HCT116 (cell line): ENCODE data around the gene CDH9. TPM values are rescaled to one million over a fixed set of nuclear protein-coding genes. Genes with fewer than 3 reads are reported as not detected.

Experiments
- ATAC-seq: fragments of 200-7000 bp; cut with Tn5 transposase; 2 replicates; pipeline ENCODE4 v1.9.1; 2020; ENCODE audit warnings: mild to moderate bottlenecking, moderate library complexity
- BruUV-seq: library from RNA; stranded (reverse); fragments of 400-500 nt; replicated peaks from 2 replicates; lab custom pipeline; 2021; lab: Mats Ljungman, UMichigan
- CTCF ChIA-PET: fragments of 300-600 bp; sonication (Branson Sonifier 250); formaldehyde crosslinking; loops from one replicate; lab custom pipeline; 2021; ENCODE audit warnings: antibody characterized with exemption; lab: Charles Lee
- POLR2A ChIA-PET: fragments of 300-600, 350-600 bp; sonication (Branson Sonifier 250); formaldehyde crosslinking; loops from one replicate; lab custom pipeline; 2021; ENCODE audit warnings: antibody characterized with exemption; lab: Charles Lee
- RAD21 ChIA-PET, 2 experiments: fragments of 300-600 bp; sonication (Branson Sonifier 250); formaldehyde crosslinking; loops; one replicate each; lab custom pipeline; 2023; ENCODE audit warnings: low total read pairs in 2 of 2; ENCODE audit not compliant: uncharacterized antibody in 2 of 2, unreplicated experiment in 2 of 2, low non-redundant PET in 1 of 2; lab: Charles Lee
- DNase-seq: peaks from one replicate; pipeline ENCODE4 v3.0.0-alpha.2; 2010; ENCODE audit warnings: low read depth, low spot score
- H2AFZ ChIP-seq: fragments of 200-600 bp; shearing (Covaris generic), sonication (generic); 2 replicates; pipeline ENCODE4 v1.6.1; 2017; ENCODE audit warnings: low read depth, mixed run types, mixed read lengths, antibody characterized with exemption, low read length; ENCODE audit not compliant: poor library complexity, severe bottlenecking
- H3K27ac ChIP-seq: 2 replicates; pipeline ENCODE4 v1.5.1; 2012; ENCODE audit warnings: low read depth, low read length
- H3K27me3 ChIP-seq: fragments of 200-600 bp; sonication (generic); 2 replicates; pipeline ENCODE4 v1.6.1; 2016; ENCODE audit warnings: mixed run types, low read length, mixed read lengths; ENCODE audit not compliant: insufficient read depth
- H3K36me3 ChIP-seq, 2 experiments: fragments of 200-500 bp in 1 of 2; fragments of 200-600 bp in 1 of 2; sonication (Bioruptor generic) in 1 of 2; sonication (generic) in 1 of 2; 2 replicates each; pipeline versions ENCODE4 v1.5.1 to v1.6.1; 2014 to 2016; ENCODE audit warnings: low read length in 2 of 2, inconsistent platforms in 1 of 2, mixed read lengths in 1 of 2, mixed run types in 1 of 2; ENCODE audit not compliant: insufficient read depth in 2 of 2, control insufficient read depth in 1 of 2
- H3K4me1 ChIP-seq, 2 experiments: fragments of 200-600 bp in 1 of 2; sonication (generic) in 1 of 2; 2 replicates each; pipeline versions ENCODE4 v1.5.1 to v1.6.1; 2012 to 2017; ENCODE audit warnings: low read length in 2 of 2, inconsistent platforms in 1 of 2, mild to moderate bottlenecking in 1 of 2, mixed read lengths in 1 of 2, mixed run types in 1 of 2, moderate library complexity in 1 of 2; ENCODE audit not compliant: insufficient read depth in 2 of 2, control insufficient read depth in 1 of 2
- H3K4me2 ChIP-seq: fragments of 200-600 bp; sonication (generic); 2 replicates; pipeline ENCODE4 v1.6.1; 2017; ENCODE audit warnings: mixed run types, low read length, mixed read lengths
- H3K4me3 ChIP-seq, 2 experiments: fragments of 200-600 bp in 1 of 2; sonication (generic) in 1 of 2; replicated peaks in 1 of 2; 2 replicates each; pipeline ENCODE4 v1.5.1; 2011 to 2016; ENCODE audit warnings: low read length in 2 of 2, control low read depth in 1 of 2, low read depth in 1 of 2, mild to moderate bottlenecking in 1 of 2, mixed read lengths in 1 of 2, mixed run types in 1 of 2
- H3K79me2 ChIP-seq: fragments of 200-600 bp; sonication (generic); 2 replicates; pipeline ENCODE4 v1.6.1; 2017; ENCODE audit warnings: mild to moderate bottlenecking, mixed run types, low read length, moderate library complexity, mixed read lengths; ENCODE audit not compliant: insufficient read depth
- H3K9ac ChIP-seq: fragments of 200-600 bp; sonication (generic); 2 replicates; pipeline ENCODE4 v1.6.1; 2016; ENCODE audit warnings: low read length, mixed read lengths
- H3K9me2 ChIP-seq: fragments of 200-600 bp; sonication (generic), shearing (Covaris generic); 2 replicates; pipeline ENCODE4 v1.6.1; 2017; ENCODE audit warnings: mixed run types, mild to moderate bottlenecking, moderate library complexity; ENCODE audit not compliant: insufficient read depth
- H3K9me3 ChIP-seq, 2 experiments: fragments of 200-500 bp in 1 of 2; fragments of 200-600 bp in 1 of 2; sonication (Bioruptor generic) in 1 of 2; sonication (generic) in 1 of 2; 2 replicates each; pipeline ENCODE4 v1.6.1; 2014 to 2017; ENCODE audit warnings: low read length in 2 of 2, mixed read lengths in 2 of 2, inconsistent platforms in 1 of 2, low read depth in 1 of 2, mild to moderate bottlenecking in 1 of 2, mixed run types in 1 of 2, moderate library complexity in 1 of 2; ENCODE audit not compliant: control insufficient read depth in 1 of 2, insufficient read depth in 1 of 2
- H4K20me1 ChIP-seq: fragments of 200-600 bp; sonication (generic), shearing (Covaris generic); 2 replicates; pipeline ENCODE4 v1.6.1; 2017; ENCODE audit warnings: mixed run types, mild to moderate bottlenecking, moderate library complexity; ENCODE audit not compliant: insufficient read depth
- ATF3 ChIP-seq: IDR thresholded peaks from 2 replicates; pipeline ENCODE4 v1.6.1; 2012
- CEBPB ChIP-seq: IDR thresholded peaks from 2 replicates; pipeline ENCODE4 v1.6.1; 2012; ENCODE audit warnings: low read depth
- CTCF ChIP-seq, 3 experiments: fragments of 200-600 bp in 1 of 3; sonication (generic) in 1 of 3; IDR thresholded peaks in 2 of 3; conservative IDR thresholded peaks in 1 of 3; 2 replicates each; pipeline ENCODE4 v1.5.1; 2012 to 2017; ENCODE audit warnings: low read depth in 2 of 3, low read length in 2 of 3, antibody characterized with exemption in 1 of 3, borderline replicate concordance in 1 of 3, control low read depth in 1 of 3, mild to moderate bottlenecking in 1 of 3, mixed read lengths in 1 of 3, mixed run types in 1 of 3, moderate library complexity in 1 of 3; ENCODE audit not compliant: insufficient read depth in 1 of 3
- EZH2 ChIP-seq: fragments of 200-600 bp; sonication (generic); IDR thresholded peaks from 2 replicates; pipeline ENCODE4 v1.6.1; 2017; ENCODE audit warnings: antibody characterized with exemption, mixed run types
- EZH2phosphoT487 ChIP-seq: fragments of 200-600 bp; IDR thresholded peaks from 2 replicates; pipeline ENCODE4 v1.6.1; 2018; ENCODE audit warnings: antibody characterized with exemption, borderline replicate concordance
- FOSL1 ChIP-seq: IDR thresholded peaks from 2 replicates; pipeline ENCODE4 v1.6.1; 2012; ENCODE audit warnings: low read depth
- POLR2A ChIP-seq: IDR thresholded peaks from 2 replicates; pipeline ENCODE4 v1.7.0; 2011; ENCODE audit warnings: borderline replicate concordance; ENCODE audit not compliant: insufficient read depth, insufficient read length; ENCODE audit errors: extremely low read depth
- POLR2AphosphoS5 ChIP-seq: IDR thresholded peaks from 2 replicates; pipeline ENCODE4 v1.6.1; 2011; ENCODE audit warnings: mild to moderate bottlenecking, low read depth, low read length, moderate library complexity
- RAD21 ChIP-seq: IDR thresholded peaks from 2 replicates; pipeline ENCODE4 v1.6.1; 2012; ENCODE audit warnings: low read depth, mild to moderate bottlenecking
- REST ChIP-seq: IDR thresholded peaks from 2 replicates; pipeline ENCODE4 v1.6.1; 2012; ENCODE audit warnings: low read depth
- SIN3A ChIP-seq: IDR thresholded peaks from 2 replicates; pipeline ENCODE4 v1.6.1; 2012; ENCODE audit warnings: low read depth
- SP1 ChIP-seq: IDR thresholded peaks from 2 replicates; pipeline ENCODE4 v1.6.1; 2012; ENCODE audit warnings: low read depth
- SRF ChIP-seq: IDR thresholded peaks from 2 replicates; pipeline ENCODE4 v1.6.1; 2012; ENCODE audit warnings: low read depth
- TCF7L2 ChIP-seq: IDR thresholded peaks from 2 replicates; pipeline ENCODE4 v1.7.0; 2011; ENCODE audit warnings: borderline replicate concordance, inconsistent platforms; ENCODE audit not compliant: insufficient read depth, insufficient read length; ENCODE audit errors: extremely low read depth
- ZBTB33 ChIP-seq: IDR thresholded peaks from 2 replicates; pipeline ENCODE4 v1.6.1; 2011; ENCODE audit warnings: mild to moderate bottlenecking, low read length, moderate library complexity; ENCODE audit not compliant: insufficient replicate concordance; ENCODE audit errors: extremely low read depth
- ZFX ChIP-seq: fragments of 450-650 bp; IDR thresholded peaks from 2 replicates; pipeline ENCODE4 v1.6.1; 2017
- ZNF274 ChIP-seq: fragments of 200-500 bp; sonication (Bioruptor generic); IDR thresholded peaks from 2 replicates; pipeline ENCODE4 v1.6.1; 2014; ENCODE audit warnings: mild to moderate bottlenecking, low read depth, low read length, inconsistent platforms
- intact Hi-C: fragments of 100-400 bp; cut with micrococcal nuclease; formaldehyde crosslinking; loops from 2 replicates; pipeline ENCODE4 v1.10.0; 2022
- total RNA-seq: library from RNA; stranded (reverse); gene quantifications from one replicate; pipeline ENCODE4 v1.2.1, GENCODE V29; 2021; ENCODE audit not compliant: unreplicated experiment

The CDH9 gene
- total RNA-seq, 1 experiment from 2014 or later: not detected

GRCh38 chr5:26872337-26872736 is 166.0 kb downstream of the CDH9 start:
- no peak for DNase-seq
- intact Hi-C loops: no loop called here

More at GRCh38 chr5:26872337-26872736, 166.0 kb downstream of the CDH9 start:
- H2AFZ ChIP-seq: no peak overlapping the region
- no peaks in the 10 kb centered on the region for H4K20me1 ChIP-seq
- no peak overlapping the region for H3K4me2 ChIP-seq
- H3K4me1 ChIP-seq: no peaks in the 10 kb centered on the region
- BruUV-seq: no TSS peak
- H3K27me3 ChIP-seq: no peaks in the 10 kb centered on the region
- no peak overlapping the region for H3K4me3 ChIP-seq
- no peak overlapping the region for H3K27ac ChIP-seq
- H3K9ac ChIP-seq: no peak overlapping the region
- TF ChIP-seq REST (no peak), TCF7L2 (no peak), FOSL1 (no peak), SIN3A (no peak), POLR2A (no peak), ATF3 (no peak), SP1 (no peak), EZH2 (no peak), EZH2phosphoT487 (no peak), CTCF (IDR thresholded peaks at IDR 0.05 in 2 of 3, conservative IDR thresholded peaks at IDR 0.05 in 1 of 3; ENCODE audit: borderline replicate concordance in 1 of 3, insufficient read depth in 1 of 3, low read depth in 2 of 3, low read length in 2 of 3) (no peak), POLR2AphosphoS5 (no peak), CEBPB (no peak), RAD21 (no peak), SRF (no peak), ZNF274 (no peak), ZFX (no peak), ZBTB33 (no peak)
- TF ChIP-seq, all 23 proteins: peak for 0
- H3K36me3 ChIP-seq: no peaks in the 10 kb centered on the region
- peaks cover 12 to 14% of the 10 kb centered on the region in 2 experiments; a peak in 2 of 4 replicates for H3K9me3 ChIP-seq
- ChIA-PET RAD21 (no interaction called here), CTCF (no interaction called here), POLR2A (no interaction called here)
- H3K9me2 ChIP-seq: no peaks in the 10 kb centered on the region
- H3K79me2 ChIP-seq: no peaks in the 10 kb centered on the region
- ATAC-seq: no peak
